Activated CD4-positive, alpha-beta T cell treated with anti-CD3 and anti-CD28 coated beads, Interleukin-2, Interleukin-4, amounts not matched to agents 100 ng/mL and 50 ng/mL, durations not matched to agents 16 hours and 8 hours (primary cell): ENCODE data around the gene ZNF652.
A peak's percentile ranks its signal among the peaks of the same experiment; 100 is the strongest.
"Not testable (repeated sequence)": the region's sequence is repeated elsewhere in the genome, so short reads cannot be mapped to it uniquely, and the experiment has no call there.

Experiments used
- DNase-seq: peaks from one replicate; pipeline ENCODE4 v3.0.0-alpha.2; 2020; ENCODE audit warnings: low spot score

Gene ZNF652

DNA sequence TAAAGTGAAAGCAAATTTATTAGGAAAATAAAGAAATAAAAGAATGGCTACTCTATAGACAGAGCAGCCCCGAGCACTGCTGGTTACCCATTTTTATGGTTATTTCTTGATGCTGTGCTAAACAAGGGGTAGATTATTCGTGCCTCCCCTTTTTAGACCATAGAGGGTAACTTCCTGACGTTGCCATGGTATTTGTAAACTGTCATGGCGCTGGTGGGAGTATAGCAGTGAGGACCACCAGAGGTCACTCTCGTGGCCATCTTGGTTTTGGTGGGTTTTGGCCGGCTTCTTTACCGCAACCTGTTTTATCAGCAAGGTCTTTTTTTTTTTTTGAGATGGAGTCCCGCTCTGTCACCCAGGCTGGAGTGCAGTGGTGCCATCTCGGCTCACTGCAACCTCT, 100.5 kb downstream of the ZNF652 start:
- DNase-seq, result not testable (repeated sequence)

DNA sequence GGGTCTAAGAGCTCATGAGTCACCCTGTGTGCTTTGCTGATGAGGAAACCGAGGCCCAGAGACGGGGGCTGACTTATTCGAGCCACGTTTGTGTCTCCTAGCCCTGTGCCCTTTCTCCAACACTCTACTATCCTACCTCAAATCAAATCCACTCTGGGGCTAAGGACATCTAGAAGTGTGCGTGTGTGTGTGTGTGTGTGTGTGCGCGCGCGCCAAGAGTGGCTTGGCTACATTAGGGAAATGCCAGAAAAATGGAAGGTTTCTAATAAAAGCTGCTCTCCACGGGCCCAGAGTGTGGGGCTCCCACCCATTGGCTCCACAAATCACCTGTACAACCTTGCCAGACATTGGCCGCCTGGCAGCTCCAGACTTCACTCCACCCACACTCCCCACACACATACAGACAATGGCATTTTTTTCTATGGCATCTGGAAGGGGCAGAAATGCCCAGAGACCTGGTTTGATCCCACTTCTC, 101.2 kb downstream of the ZNF652 start:
- no peak for DNase-seq

DNA sequence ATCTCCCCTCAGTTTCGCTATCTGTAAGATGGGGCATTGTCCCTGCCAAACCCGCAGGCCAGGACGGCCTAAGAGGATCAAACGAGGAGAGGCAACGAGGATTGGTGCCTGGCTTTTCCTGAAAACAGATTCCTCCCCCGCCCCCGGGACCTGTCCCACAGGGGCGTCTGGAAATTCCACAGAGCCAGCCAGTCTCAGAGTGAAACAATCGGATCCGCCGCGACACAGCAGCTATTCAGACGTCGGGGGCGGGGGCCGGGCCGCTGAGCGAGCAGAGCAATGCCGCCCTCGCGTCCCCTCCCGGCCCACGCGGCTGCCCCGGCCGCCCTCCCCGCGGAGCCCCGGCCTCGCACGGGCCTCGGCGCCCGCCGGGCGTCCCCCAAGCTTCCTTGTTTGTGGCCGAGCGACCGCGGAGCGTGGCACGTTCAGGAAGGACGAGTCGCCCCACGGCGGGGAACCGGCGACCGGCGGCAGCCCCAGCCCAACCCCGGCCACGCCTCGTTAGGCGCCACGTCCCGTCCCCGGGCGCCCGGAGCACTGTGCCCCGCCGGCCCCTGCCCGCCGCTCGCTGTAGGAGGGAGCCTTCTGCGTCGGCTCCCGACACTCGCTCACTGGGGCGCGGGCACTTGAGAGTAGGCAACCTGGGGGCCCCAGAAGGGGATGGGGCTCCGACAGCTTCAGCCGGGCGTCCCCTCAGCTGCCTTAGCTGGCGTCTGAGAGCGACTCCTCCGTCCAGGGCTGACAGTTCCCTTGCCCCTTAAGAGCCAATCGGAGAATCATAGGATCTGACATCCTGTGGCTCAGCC, 101.8 kb downstream of the ZNF652 start:
- DNase-seq, result peak; percentile 61

GRCh38 chr17:49259663-49260010, 102.4 kb downstream of the ZNF652 start:
- DNase-seq, result no peak

- no peak for DNase-seq
Measured at GRCh38 chr17:49258394-49258793, 103.7 kb downstream of the ZNF652 start.

DNA sequence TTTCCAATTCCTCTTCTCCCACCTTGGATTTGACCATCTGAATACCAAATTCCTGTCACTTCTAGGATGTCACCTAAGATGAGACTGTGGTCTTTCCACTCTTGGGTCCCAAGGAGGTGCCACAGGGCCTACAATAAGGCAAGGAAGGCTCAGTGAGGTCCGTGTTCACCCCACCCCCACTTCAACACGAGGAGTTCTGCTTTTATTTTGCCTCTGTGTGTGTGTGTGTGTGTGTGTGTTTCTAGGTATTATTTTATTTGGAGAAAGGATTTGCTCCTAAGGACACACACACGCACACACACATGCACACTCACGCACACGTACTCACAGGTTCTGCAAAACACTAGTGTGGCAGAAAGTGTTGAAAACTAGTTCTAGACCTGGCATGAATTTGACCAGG, 106.9 kb downstream of the ZNF652 start:
- no peak for DNase-seq

GRCh38 chr17:49254066-49254465, 108.0 kb downstream of the ZNF652 start:
- DNase-seq, result no peak

DNA sequence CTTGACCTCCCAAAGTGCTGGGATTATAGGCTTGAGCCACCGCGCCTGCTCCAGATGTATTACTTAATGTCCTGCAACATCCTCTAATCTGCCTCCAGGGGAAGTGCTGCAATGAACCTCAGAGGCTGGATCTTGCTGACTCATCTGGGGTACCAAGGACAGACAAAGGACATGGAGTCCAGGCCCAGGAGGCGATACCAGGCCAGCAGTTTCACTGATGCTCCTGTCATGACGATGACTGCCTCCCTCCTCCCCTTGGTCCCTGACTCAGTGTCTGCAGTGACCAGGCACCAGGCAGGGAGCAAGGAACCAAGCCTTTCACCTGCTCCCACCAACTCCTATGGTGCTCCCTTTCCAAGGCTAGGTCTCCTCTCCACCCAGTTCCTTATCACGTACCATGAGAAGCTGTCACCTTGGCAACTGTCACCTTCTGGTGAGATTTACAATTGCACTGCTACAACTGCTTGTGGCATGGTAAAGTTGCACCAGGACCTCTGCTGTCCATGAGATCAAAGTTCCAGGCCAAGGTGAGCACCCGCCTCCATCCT, 109.8 kb downstream of the ZNF652 start:
- no peak for DNase-seq

DNA sequence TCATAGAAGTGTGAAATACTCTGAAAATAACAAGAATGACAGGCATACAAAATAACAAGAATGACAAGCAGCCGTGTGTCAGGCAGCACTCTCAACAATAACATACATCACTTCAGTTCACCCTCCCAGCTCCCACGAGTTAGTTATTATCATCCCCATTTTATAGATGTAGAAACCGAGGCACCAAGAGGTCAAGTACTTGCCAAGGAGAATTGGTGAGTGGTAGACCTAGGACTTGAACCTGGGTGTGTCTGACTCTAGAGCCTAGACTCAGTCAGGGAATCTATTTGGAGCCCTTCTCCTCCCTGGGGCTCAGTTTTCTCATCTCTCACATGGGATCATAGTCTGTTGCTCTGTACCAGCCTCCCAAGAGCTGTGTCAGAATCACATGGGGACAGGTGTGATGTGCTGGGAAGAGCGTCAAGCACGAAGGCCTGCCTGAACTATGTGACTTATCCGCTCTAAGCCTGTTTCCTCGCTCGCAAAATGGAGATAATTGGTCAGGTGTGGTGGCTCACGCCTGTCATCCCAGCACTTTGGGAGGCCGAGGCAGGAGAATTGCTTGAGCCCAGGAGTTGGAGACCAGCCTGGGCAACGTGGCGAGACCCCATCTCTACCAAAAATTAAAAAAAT, 112.0 kb downstream of the ZNF652 start:
- DNase-seq, result no peak

- no peak for DNase-seq
Measured at GRCh38 chr17:49249292-49249794, 112.7 kb downstream of the ZNF652 start.

DNA sequence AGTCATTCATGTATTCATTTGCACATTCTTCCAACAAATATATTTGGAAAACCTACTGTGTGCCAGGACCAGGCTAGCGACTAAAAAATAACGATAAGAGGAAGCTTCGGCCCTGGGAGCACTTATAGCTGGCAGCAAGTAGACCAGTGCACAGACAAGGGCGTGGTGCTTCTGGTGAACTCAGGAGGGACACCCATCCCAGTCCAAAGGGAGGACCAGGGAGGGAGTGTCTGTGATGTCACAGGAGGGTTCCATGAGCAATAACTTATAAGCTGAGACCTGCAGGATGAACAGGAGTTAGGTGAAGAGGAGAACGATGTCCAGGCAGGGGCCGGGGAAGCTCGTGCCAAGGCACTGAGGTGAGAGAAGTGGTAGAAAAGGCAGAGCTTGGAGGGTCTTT, 114.1 kb downstream of the ZNF652 start:
- DNase-seq, result no peak

DNA sequence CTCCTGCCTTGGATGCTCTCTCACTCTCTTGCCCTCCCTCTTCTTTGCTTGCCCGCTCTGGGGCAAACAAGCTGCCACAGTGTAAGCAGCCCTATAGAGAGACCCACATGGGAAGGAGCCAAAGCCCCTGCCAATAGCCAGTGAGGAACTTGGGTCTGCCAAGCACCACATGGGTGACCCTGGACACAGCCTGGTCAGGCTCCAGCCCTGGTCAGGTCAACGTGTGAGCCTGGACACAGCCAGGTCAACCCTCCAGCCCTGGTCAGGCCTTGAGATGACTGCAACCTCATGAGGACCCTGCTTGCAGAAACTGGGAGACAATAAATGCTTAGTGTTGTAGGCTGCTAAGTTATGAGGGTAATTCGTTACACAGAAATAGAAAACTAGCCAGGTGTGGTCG, 117.2 kb downstream of the ZNF652 start:
- no peak for DNase-seq
